HEK293T (cell line): ENCODE measurements around the gene SLC49A3.

Source experiments
- CTCF ChIA-PET: fragments of 350-600 bp; formaldehyde crosslinking; extraction: SDS; loops from one replicate; lab custom pipeline; 2021; ENCODE audit warnings: antibody characterized with exemption, inconsistent platforms; lab: Yijun Ruan, JAX
- POLR2A ChIA-PET: fragments of 350-600 bp; formaldehyde crosslinking; extraction: SDS; loops from one replicate; lab custom pipeline; 2020; ENCODE audit warnings: antibody characterized with exemption, inconsistent platforms; lab: Yijun Ruan, JAX
- DNase-seq: peaks from one replicate; pipeline ENCODE4 v3.0.0; 2012; ENCODE audit warnings: mixed read lengths; ENCODE audit errors: extremely low spot score
- ARNT ChIP-seq: fragments of 450-650 bp; IDR thresholded peaks from 2 replicates; pipeline ENCODE4 v1.6.1; 2017; ENCODE audit warnings: mild to moderate bottlenecking
- BHLHE40 ChIP-seq: fragments of 450-650 bp; IDR thresholded peaks from 2 replicates; pipeline ENCODE4 v1.6.1; 2016; ENCODE audit warnings: mild to moderate bottlenecking, moderate library complexity, borderline replicate concordance
- CTBP1 ChIP-seq: fragments of 450-650 bp; IDR thresholded peaks from 2 replicates; pipeline ENCODE4 v1.6.1; 2016; ENCODE audit warnings: borderline replicate concordance
- ELF4 ChIP-seq: fragments of 450-650 bp; IDR thresholded peaks from 2 replicates; pipeline ENCODE4 v1.6.1; 2017; ENCODE audit warnings: antibody characterized with exemption
- FOXA1 ChIP-seq: fragments of 450-650 bp; IDR thresholded peaks from 2 replicates; pipeline ENCODE4 v1.6.1; 2016; ENCODE audit warnings: mild to moderate bottlenecking
- FOXK2 ChIP-seq: fragments of 450-650 bp; IDR thresholded peaks from 2 replicates; pipeline ENCODE4 v1.6.1; 2016; ENCODE audit warnings: mild to moderate bottlenecking
- FOXM1 ChIP-seq: fragments of 450-650 bp; IDR thresholded peaks from 2 replicates; pipeline ENCODE4 v1.6.1; 2017; ENCODE audit warnings: mild to moderate bottlenecking, borderline replicate concordance
- HDGF ChIP-seq: fragments of 450-650 bp; IDR thresholded peaks from 2 replicates; pipeline ENCODE4 v1.6.1; 2017; ENCODE audit warnings: antibody characterized with exemption, borderline replicate concordance
- L3MBTL2 ChIP-seq: fragments of 450-650 bp; conservative IDR thresholded peaks from 2 replicates; pipeline ENCODE4 v1.6.1; 2016; ENCODE audit warnings: mild to moderate bottlenecking
- LEF1 ChIP-seq: fragments of 450-650 bp; IDR thresholded peaks from 2 replicates; pipeline ENCODE4 v1.6.1; 2017; ENCODE audit warnings: mild to moderate bottlenecking, borderline replicate concordance
- NFRKB ChIP-seq: fragments of 450-650 bp; IDR thresholded peaks from 2 replicates; pipeline ENCODE4 v1.6.1; 2016; ENCODE audit warnings: mild to moderate bottlenecking, moderate library complexity
- SP1 ChIP-seq: fragments of 450-650 bp; IDR thresholded peaks from 2 replicates; pipeline ENCODE4 v1.6.1; 2017
- SUZ12 ChIP-seq: fragments of 450-650 bp; IDR thresholded peaks from 2 replicates; pipeline ENCODE4 v1.6.1; 2016; ENCODE audit warnings: mild to moderate bottlenecking
- TARDBP ChIP-seq: fragments of 450-650 bp; IDR thresholded peaks from 2 replicates; pipeline ENCODE4 v1.6.1; 2016
- ZNF384 ChIP-seq: fragments of 450-650 bp; IDR thresholded peaks from 2 replicates; pipeline ENCODE4 v1.6.1; 2016
- TF ChIP-seq, protein P1 (sequence below): fragments of 450-650 bp; IDR thresholded peaks from 2 replicates; pipeline ENCODE4 v1.6.1; 2016

The SLC49A3 gene

DNA sequence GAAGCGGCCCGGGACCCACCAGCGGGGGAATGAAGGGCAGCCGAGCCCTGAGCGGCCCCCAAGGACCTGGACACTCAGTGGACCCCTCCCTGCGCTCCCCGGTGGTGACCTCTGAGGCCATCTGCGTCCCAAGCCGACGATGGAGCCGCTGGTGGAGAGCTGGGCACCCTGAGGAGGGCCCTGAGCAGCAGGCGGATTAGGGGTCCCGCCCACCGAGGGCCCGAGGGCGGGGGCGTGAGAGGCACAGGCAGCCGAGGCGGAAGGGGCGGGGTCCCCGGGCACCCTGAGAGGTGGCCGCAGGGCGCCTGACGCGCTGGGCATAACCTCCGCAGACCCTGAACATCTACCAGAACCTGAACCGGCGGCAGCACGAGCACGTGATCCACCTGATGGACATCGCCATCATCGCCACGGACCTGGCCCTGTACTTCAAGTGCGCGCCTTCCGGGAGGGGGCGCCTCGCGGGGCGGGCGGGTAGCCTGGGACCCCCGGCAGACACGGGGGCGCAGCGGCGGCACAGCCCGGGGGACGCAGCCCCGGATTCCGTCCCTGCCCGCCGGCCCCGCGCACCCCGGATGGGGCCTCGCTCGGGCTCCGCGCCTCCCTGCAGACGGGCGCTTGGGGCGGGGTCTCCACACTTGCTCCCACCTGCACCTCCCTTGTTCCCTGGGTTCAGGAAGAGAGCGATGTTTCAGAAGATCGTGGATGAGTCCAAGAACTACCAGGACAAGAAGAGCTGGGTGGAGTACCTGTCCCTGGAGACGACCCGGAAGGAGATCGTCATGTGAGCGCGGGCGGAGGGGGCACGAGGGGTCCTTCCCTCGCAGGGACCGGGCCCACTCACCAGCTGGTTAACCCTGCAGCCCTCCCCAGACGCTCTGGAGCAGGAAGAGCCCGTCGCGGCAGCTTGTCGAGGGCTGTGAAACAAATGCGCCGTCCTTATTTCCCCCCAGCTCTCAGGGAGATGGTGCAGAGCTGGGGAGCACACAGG lies 25.2 kb downstream of the SLC49A3 start:
- no peak for DNase-seq
- CTCF ChIA-PET, result no interaction called here
- TF ChIP-seq CTBP1 (no peak), SP1 (no peak), ELF4 (no peak), FOXM1 (no peak), L3MBTL2 (no peak), ZNF384 (no peak), LEF1 (no peak), TARDBP (no peak), FOXK2 (no peak), BHLHE40 (no peak)
- POLR2A ChIA-PET, result interaction anchor here (1.9 kb wide), 1 partner anchor 11 kb away, joined by 6 read pairs; the partner anchor contains the start of genes ATP5ME and MYL5

GRCh38 chr4:663046-663437 lies 25.9 kb downstream of the SLC49A3 start:
- TF ChIP-seq SUZ12 (no peak), ZNF384 (no peak), LEF1 (no peak), SP1 (no peak), HDGF (no peak), FOXM1 (no peak), TARDBP (no peak), BHLHE40 (no peak), ARNT (no peak), FOXA1 (no peak), FOXK2 (no peak)
- TF ChIP-seq, protein P1, sequence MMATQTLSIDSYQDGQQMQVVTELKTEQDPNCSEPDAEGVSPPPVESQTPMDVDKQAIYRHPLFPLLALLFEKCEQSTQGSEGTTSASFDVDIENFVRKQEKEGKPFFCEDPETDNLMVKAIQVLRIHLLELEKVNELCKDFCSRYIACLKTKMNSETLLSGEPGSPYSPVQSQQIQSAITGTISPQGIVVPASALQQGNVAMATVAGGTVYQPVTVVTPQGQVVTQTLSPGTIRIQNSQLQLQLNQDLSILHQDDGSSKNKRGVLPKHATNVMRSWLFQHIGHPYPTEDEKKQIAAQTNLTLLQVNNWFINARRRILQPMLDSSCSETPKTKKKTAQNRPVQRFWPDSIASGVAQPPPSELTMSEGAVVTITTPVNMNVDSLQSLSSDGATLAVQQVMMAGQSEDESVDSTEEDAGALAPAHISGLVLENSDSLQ, result no peak
- no peak for DNase-seq
- ChIA-PET CTCF (no interaction called here), POLR2A (no interaction called here)

GRCh38 chr4:661881-662761 lies 26.8 kb downstream of the SLC49A3 start:
- DNase-seq, result no peak
- TF ChIP-seq ELF4 (no peak), BHLHE40 (no peak)
- TF ChIP-seq, protein P1, result no peak
- CTCF ChIA-PET, result interaction anchor here (0.6 kb wide), 1 partner anchor 55 kb away, joined by 4 read pairs; no protein-coding TSS in a partner anchor
- POLR2A ChIA-PET, result no interaction called here

DNA sequence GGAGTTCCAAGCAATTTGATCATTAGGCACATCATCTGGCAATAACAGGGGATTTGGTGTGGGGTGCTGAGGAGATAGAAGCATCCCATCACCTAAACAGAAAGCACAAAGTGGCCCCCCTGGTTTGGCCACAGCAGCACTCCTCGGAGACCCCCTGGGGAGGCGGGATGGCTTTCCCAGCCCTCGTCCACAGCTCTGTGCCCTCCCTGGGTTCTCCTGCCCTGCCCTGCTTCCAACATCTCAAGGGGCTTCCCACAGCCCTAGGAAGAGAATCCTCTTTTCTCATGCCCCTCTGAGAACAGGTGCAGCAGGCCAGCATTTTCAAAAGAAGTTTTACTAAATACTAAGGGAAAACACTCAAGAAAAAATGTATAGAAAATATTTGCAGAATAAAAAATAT lies 27.7 kb downstream of the SLC49A3 start:
- TF ChIP-seq, protein P1, result no peak
- TF ChIP-seq ZNF384 (no peak), L3MBTL2 (no peak), ARNT (no peak), CTBP1 (no peak), NFRKB (no peak), FOXM1 (no peak), LEF1 (no peak), BHLHE40 (no peak), FOXA1 (no peak), FOXK2 (no peak), SP1 (no peak), SUZ12 (no peak), ELF4 (no peak), HDGF (no peak), TARDBP (no peak)
- no peak for DNase-seq
- ChIA-PET POLR2A (no interaction called here), CTCF (no interaction called here)

DNA sequence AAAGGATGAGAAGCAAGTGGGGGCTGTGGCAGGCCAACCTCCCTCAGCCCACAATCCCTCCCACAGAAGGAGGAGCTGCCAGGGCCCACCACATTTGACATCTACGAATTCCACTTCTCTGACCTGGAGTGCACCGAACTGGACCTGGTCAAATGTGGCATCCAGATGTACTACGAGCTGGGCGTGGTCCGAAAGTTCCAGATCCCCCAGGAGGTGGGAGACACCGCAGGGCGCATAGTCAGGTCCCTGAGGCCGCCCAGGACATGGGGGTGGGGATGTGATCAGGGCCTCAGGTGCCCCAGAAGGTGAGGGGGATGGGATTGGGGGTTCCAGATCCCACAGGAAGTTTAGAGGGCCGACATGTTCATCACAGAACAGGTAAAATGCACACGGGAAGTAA lies 28.6 kb downstream of the SLC49A3 start:
- CTCF ChIA-PET, result no interaction called here
- POLR2A ChIA-PET, result no interaction called here
- no peak for DNase-seq
- no peak for TF ChIP-seq HDGF
- TF ChIP-seq FOXM1, result no peak
- TF ChIP-seq, protein P1, result no peak
- no peak for TF ChIP-seq ELF4
- TF ChIP-seq FOXA1, result no peak
- no peak for TF ChIP-seq TARDBP
- no peak for TF ChIP-seq BHLHE40
- TF ChIP-seq ARNT, result no peak
- TF ChIP-seq SUZ12, result no peak
- no peak for TF ChIP-seq FOXK2
- TF ChIP-seq CTBP1, result no peak
- no peak for TF ChIP-seq L3MBTL2
- no peak for TF ChIP-seq SP1
- TF ChIP-seq ZNF384, result no peak
- no peak for TF ChIP-seq NFRKB
- no peak for TF ChIP-seq LEF1
